ENCODE measurements around the gene TMEM266. TPM values are rescaled to one million over a fixed set of nuclear protein-coding genes. Genes with fewer than 3 reads are reported as not detected.
A peak's percentile ranks its signal among the peaks of the same experiment; 100 is the strongest.

Gene TMEM266
- total and polyA plus RNA-seq, 2 of the 4 experiments (the other 2 are of a cell fraction) = not detected

DNA sequence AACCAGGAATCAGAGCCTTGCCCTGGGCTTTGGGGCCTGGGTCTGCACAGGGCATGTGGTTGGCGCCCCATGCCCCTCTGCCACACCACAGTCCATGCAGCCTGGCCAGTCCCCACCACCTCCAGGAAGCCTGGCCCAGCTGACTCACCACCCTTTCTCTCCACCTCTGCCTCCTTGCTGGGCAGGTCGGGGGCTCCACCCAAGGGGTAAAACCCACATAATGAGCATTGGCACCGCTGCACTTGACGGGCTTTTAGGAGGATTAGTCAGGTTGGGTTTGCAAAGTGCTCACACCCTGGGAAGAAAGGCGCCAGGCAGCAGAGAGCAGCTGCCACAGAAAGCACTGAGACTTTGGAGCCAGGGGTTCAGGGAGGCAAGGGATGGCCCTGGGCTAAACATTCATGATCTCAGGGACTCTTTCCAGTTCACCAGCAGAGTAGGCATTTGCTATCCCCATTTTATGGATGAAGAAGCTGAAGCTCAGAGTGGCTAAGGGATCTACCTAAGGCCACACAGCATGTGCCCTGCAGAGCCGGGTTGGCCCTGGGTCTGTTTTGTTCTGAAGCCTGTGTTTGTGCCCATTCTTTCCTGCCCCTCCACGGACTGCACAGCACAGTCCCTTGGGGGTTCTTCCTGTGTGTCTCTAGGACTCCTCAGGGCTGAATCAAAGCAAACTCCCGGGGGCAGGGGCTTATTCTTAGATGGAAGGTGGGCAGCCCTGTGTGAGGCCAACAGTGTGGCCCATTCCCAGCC is 138.1 kb downstream of the TMEM266 start:
- H4K8ac ChIP-seq (ENCODE audit: low read depth in 2 of 2, low read length in 2 of 2) = no peak overlapping the region
- H2BK20ac ChIP-seq (ENCODE audit: low read depth, low read length) = no peak overlapping the region
- H3K4ac ChIP-seq (ENCODE audit: low read depth, low read length) = 0 out of 2 replicates have a peak overlapping the region, but pooled peaks have one; percentile 83
- peak overlapping the region; percentile 54; the same call in 1 of the 2 replicates for H2AK5ac ChIP-seq (ENCODE audit: low read depth, low read length)
- no peak overlapping the region; the same call in 1 of the 2 replicates for H4K91ac ChIP-seq (ENCODE audit: insufficient read depth, low read depth, low read length)
- H3K56ac ChIP-seq (ENCODE audit: extremely low read depth, insufficient read depth, low read length) = no peak overlapping the region
- no TSS peak for BruUV-seq (replicated peaks)
- in situ Hi-C loops (cut with MboI; ENCODE audit: low sequenced_read_pairs) = loop anchor here (5.0 to 10.0 kb wide), 2 partner anchors 134 to 667 kb away; no protein-coding TSS in a partner anchor
- peaks cover 29% of the 10 kb centered on the region for H3K9me1 ChIP-seq (ENCODE audit: insufficient read depth, low read length)
- intact Hi-C loops (cut with micrococcal nuclease) = loop anchor here (2.0 kb wide), 1 partner anchor 1345 kb away; no protein-coding TSS in a partner anchor
- H2BK120ac ChIP-seq (ENCODE audit: low read depth, low read length) = no peak overlapping the region
- no peak for ATAC-seq (ENCODE audit: low read depth)
- CTCF ChIA-PET = no interaction called here
- no peak overlapping the region for H3K18ac ChIP-seq (ENCODE audit: low read depth, low read length)
- H3K36me3 ChIP-seq (ENCODE audit: control insufficient read depth, insufficient read depth, low read length) = no peaks in the 10 kb centered on the region
- H3K27me3 ChIP-seq (ENCODE audit: control insufficient read depth, insufficient read depth, low read length) = no peaks in the 10 kb centered on the region
- H3K9me3 ChIP-seq (ENCODE audit: control insufficient read depth, insufficient read depth, low read length) = no peaks in the 10 kb centered on the region
- POLR2A ChIA-PET (ENCODE audit: unreplicated experiment) = no interaction called here
- no peak overlapping the region for H3K4me2 ChIP-seq (ENCODE audit: low read depth, low read length)
- H2BK15ac ChIP-seq (ENCODE audit: low read depth, low read length) = no peak overlapping the region
- H3K9ac ChIP-seq (ENCODE audit: low read depth, low read length) = no peak overlapping the region
- peaks cover 10% of the 10 kb centered on the region for H4K20me1 ChIP-seq (ENCODE audit: insufficient read depth, low read length)
- no peak overlapping the region for H4K5ac ChIP-seq (ENCODE audit: low read depth, low read length)
- dilution Hi-C loops (cut with HindIII; ENCODE audit: low sequenced_read_pairs, unreplicated experiment) = no loop called here
- no peak overlapping the region for H3K23ac ChIP-seq (ENCODE audit: low read depth, low read length)
- no peak overlapping the region for H2AFZ ChIP-seq (replicated peaks; ENCODE audit: low read length, poor library complexity)
- H3K4me3 ChIP-seq (ENCODE audit: insufficient read depth, low read depth, low read length) = no peak overlapping the region
- WGBS, 2 experiments (ENCODE audit: extremely low coverage in 2 of 2, insufficient read length in 1 of 2) = 100% methylated on average over 2 of the region's 8 CpGs; no CpG with 5 or more reads in 1 of the 2 experiments
- 0 out of 4 replicates have a peak, but pooled peaks cover 0 to 4% of the 10 kb centered on the region in 2 experiments for H3K79me1 ChIP-seq (ENCODE audit: low read depth in 1 of 2, low read length in 2 of 2)
- H3K14ac ChIP-seq (replicated peaks; ENCODE audit: low read depth, low read length) = peak overlapping the region; percentile 37; the same call in 1 of the 2 replicates
- H2BK5ac ChIP-seq (ENCODE audit: low read depth, low read length, poor library complexity, severe bottlenecking) = no peak overlapping the region
- H3K27ac ChIP-seq (ENCODE audit: insufficient read depth, low read length) = no peak overlapping the region
- H2AK9ac ChIP-seq (replicated peaks; ENCODE audit: low read depth, low read length, poor library complexity) = no peak overlapping the region
- H3K4me1 ChIP-seq (ENCODE audit: control insufficient read depth, insufficient read depth, low read length) = peaks cover 25% of the 10 kb centered on the region
- no peak for DNase-seq
- TF ChIP-seq RCOR1 (IDR thresholded peaks at IDR 0.05; ENCODE audit: insufficient replicate concordance, low read length) (no peak), MAFK (IDR thresholded peaks at IDR 0.05; ENCODE audit: low read depth, low read length) (no peak), CHD1 (IDR thresholded peaks at IDR 0.05; ENCODE audit: low read depth, low read length) (no peak), CEBPB (IDR thresholded peaks at IDR 0.05; ENCODE audit: low read depth, low read length) (no peak), MXI1 (IDR thresholded peaks at IDR 0.05; ENCODE audit: borderline replicate concordance, low read depth, low read length) (no peak), BHLHE40 (IDR thresholded peaks at IDR 0.05; ENCODE audit: low read depth, low read length) (no peak), SMC3 (IDR thresholded peaks at IDR 0.05; ENCODE audit: low read depth, low read length) (no peak), USF2 (IDR thresholded peaks at IDR 0.05; ENCODE audit: low read depth, low read length) (no peak), RAD21 (IDR thresholded peaks at IDR 0.05; ENCODE audit: low read length) (no peak), FOS (IDR thresholded peaks at IDR 0.05; ENCODE audit: low read depth, low read length) (no peak), MAZ (IDR thresholded peaks at IDR 0.05; ENCODE audit: borderline replicate concordance, low read depth, low read length) (no peak), POLR2A (IDR thresholded peaks at IDR 0.05; ENCODE audit: low read depth, low read length) (no peak), NFE2L2 (IDR thresholded peaks at IDR 0.05; ENCODE audit: low read depth, low read length) (no peak)
- TF ChIP-seq, protein P1, sequence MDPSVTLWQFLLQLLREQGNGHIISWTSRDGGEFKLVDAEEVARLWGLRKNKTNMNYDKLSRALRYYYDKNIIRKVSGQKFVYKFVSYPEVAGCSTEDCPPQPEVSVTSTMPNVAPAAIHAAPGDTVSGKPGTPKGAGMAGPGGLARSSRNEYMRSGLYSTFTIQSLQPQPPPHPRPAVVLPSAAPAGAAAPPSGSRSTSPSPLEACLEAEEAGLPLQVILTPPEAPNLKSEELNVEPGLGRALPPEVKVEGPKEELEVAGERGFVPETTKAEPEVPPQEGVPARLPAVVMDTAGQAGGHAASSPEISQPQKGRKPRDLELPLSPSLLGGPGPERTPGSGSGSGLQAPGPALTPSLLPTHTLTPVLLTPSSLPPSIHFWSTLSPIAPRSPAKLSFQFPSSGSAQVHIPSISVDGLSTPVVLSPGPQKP (IDR thresholded peaks at IDR 0.05; ENCODE audit: borderline replicate concordance, low read depth, low read length) = no peak
- TF ChIP-seq, protein P2, sequence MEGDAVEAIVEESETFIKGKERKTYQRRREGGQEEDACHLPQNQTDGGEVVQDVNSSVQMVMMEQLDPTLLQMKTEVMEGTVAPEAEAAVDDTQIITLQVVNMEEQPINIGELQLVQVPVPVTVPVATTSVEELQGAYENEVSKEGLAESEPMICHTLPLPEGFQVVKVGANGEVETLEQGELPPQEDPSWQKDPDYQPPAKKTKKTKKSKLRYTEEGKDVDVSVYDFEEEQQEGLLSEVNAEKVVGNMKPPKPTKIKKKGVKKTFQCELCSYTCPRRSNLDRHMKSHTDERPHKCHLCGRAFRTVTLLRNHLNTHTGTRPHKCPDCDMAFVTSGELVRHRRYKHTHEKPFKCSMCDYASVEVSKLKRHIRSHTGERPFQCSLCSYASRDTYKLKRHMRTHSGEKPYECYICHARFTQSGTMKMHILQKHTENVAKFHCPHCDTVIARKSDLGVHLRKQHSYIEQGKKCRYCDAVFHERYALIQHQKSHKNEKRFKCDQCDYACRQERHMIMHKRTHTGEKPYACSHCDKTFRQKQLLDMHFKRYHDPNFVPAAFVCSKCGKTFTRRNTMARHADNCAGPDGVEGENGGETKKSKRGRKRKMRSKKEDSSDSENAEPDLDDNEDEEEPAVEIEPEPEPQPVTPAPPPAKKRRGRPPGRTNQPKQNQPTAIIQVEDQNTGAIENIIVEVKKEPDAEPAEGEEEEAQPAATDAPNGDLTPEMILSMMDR (conservative IDR thresholded peaks at IDR 0.05; ENCODE audit: low read depth, low read length) = no peak
